Measurements from ENCODE around the gene CCDC85C. TPM values are rescaled to one million over a fixed set of nuclear protein-coding genes. Genes with fewer than 3 reads are reported as not detected.

Gene CCDC85C
- total RNA-seq, 1 donor from 2014 or later, result 16.6 TPM

GRCh38 chr14:99560922-99561683, 42.9 kb downstream of the CCDC85C start:
- Histone ChIP-seq H3K27ac (ENCODE audit: low read depth, low read length) (no peak overlapping the region), H3K9me3 (ENCODE audit: insufficient read depth, low read depth, low read length) (no peaks in the 10 kb centered on the region), H4K20me1 (ENCODE audit: insufficient read depth, low read length) (peaks cover 78% of the 10 kb centered on the region), H3K27me3 (ENCODE audit: insufficient read depth, low read length) (no peaks in the 10 kb centered on the region), H3K4me3 (ENCODE audit: insufficient read depth, low read depth, low read length) (no peak overlapping the region), H3K4me2 (ENCODE audit: low read length) (no peak overlapping the region), H3K9ac (ENCODE audit: low read length) (no peak overlapping the region), H3K4me1 (ENCODE audit: insufficient read depth, low read length) (peaks cover 44% of the 10 kb centered on the region), H2AFZ (ENCODE audit: low read depth, low read length) (no peak overlapping the region), H3K36me3 (ENCODE audit: insufficient read depth, low read length) (no peaks in the 10 kb centered on the region), H3K79me2 (ENCODE audit: insufficient read depth, low read length) (peaks cover 69% of the 10 kb centered on the region)
- no peak for FAIRE-seq
- Mint-ChIP-seq H3K27ac (ENCODE audit: unreplicated experiment) (no peak overlapping the region), H3K36me3 (ENCODE audit: low read depth, unreplicated experiment) (peaks cover 4% of the 10 kb centered on the region), H3K4me1 (ENCODE audit: low read depth, unreplicated experiment) (peaks cover 24% of the 10 kb centered on the region), H3K4me3 (ENCODE audit: unreplicated experiment) (no peak overlapping the region), H3K9me3 (ENCODE audit: unreplicated experiment) (no peaks in the 10 kb centered on the region), H3K27me3 (ENCODE audit: low read depth, unreplicated experiment) (peaks cover 4% of the 10 kb centered on the region)
- DNase-seq (ENCODE audit: low read depth), result no peak
- TF ChIP-seq CTCF (IDR thresholded peaks at IDR 0.05; ENCODE audit: insufficient read depth, low read depth, low read length), result no peak
- no peak for TF ChIP-seq EZH2 (IDR thresholded peaks at IDR 0.05; ENCODE audit: insufficient read depth, low read length)

GRCh38 chr14:99560403-99560802, 43.6 kb downstream of the CCDC85C start:
- TF ChIP-seq EZH2 (IDR thresholded peaks at IDR 0.05; ENCODE audit: insufficient read depth, low read length), result no peak
- no peak for TF ChIP-seq CTCF (IDR thresholded peaks at IDR 0.05; ENCODE audit: insufficient read depth, low read depth, low read length)
- Histone ChIP-seq H3K27ac (ENCODE audit: low read depth, low read length) (no peak overlapping the region), H3K4me3 (ENCODE audit: insufficient read depth, low read depth, low read length) (no peak overlapping the region), H2AFZ (ENCODE audit: low read depth, low read length) (no peak overlapping the region), H4K20me1 (ENCODE audit: insufficient read depth, low read length) (peaks cover 77% of the 10 kb centered on the region), H3K36me3 (ENCODE audit: insufficient read depth, low read length) (no peaks in the 10 kb centered on the region), H3K4me1 (ENCODE audit: insufficient read depth, low read length) (peaks cover 37% of the 10 kb centered on the region), H3K9ac (ENCODE audit: low read length) (no peak overlapping the region), H3K4me2 (ENCODE audit: low read length) (no peak overlapping the region), H3K9me3 (ENCODE audit: insufficient read depth, low read depth, low read length) (no peaks in the 10 kb centered on the region), H3K27me3 (ENCODE audit: insufficient read depth, low read length) (no peaks in the 10 kb centered on the region), H3K79me2 (ENCODE audit: insufficient read depth, low read length) (peaks cover 65% of the 10 kb centered on the region)
- Mint-ChIP-seq H3K36me3 (ENCODE audit: low read depth, unreplicated experiment) (peaks cover 6% of the 10 kb centered on the region), H3K4me1 (ENCODE audit: low read depth, unreplicated experiment) (peaks cover 20% of the 10 kb centered on the region), H3K4me3 (ENCODE audit: unreplicated experiment) (no peak overlapping the region), H3K27ac (ENCODE audit: unreplicated experiment) (no peak overlapping the region), H3K9me3 (ENCODE audit: unreplicated experiment) (no peaks in the 10 kb centered on the region), H3K27me3 (ENCODE audit: low read depth, unreplicated experiment) (peaks cover 5% of the 10 kb centered on the region)
- no peak for DNase-seq (ENCODE audit: low read depth)
- FAIRE-seq, result no peak
